ENCODE measurements around the gene MTG1.

DNA sequence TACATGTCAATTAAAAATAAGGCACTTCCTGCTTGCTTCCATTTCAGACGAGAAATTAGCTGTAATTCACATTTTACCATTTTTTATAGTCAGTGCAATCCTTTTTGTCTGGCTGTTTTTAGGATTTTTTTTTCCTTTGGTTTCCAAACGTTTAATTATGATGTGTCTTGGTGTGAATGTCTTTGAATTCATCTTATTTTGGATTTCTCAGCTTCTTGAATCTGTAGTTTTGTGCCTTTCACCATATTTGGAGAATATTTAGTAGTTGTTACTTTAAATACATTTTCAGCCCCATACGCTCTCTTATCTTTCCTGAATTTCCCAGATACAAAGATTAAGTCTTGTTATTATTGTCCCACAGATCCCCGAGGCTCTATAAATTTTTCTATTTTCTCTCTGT is 57.4 kb downstream of the MTG1 start:
- TF ChIP-seq, protein P1, sequence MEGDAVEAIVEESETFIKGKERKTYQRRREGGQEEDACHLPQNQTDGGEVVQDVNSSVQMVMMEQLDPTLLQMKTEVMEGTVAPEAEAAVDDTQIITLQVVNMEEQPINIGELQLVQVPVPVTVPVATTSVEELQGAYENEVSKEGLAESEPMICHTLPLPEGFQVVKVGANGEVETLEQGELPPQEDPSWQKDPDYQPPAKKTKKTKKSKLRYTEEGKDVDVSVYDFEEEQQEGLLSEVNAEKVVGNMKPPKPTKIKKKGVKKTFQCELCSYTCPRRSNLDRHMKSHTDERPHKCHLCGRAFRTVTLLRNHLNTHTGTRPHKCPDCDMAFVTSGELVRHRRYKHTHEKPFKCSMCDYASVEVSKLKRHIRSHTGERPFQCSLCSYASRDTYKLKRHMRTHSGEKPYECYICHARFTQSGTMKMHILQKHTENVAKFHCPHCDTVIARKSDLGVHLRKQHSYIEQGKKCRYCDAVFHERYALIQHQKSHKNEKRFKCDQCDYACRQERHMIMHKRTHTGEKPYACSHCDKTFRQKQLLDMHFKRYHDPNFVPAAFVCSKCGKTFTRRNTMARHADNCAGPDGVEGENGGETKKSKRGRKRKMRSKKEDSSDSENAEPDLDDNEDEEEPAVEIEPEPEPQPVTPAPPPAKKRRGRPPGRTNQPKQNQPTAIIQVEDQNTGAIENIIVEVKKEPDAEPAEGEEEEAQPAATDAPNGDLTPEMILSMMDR (optimal IDR thresholded peaks at IDR 0.05 in 1 of 3, IDR thresholded peaks at IDR 0.05 in 1 of 3, conservative IDR thresholded peaks at IDR 0.05 in 1 of 3; ENCODE audit: extremely low read depth in 1 of 3, insufficient read depth in 2 of 3, low read length in 3 of 3): no peak
- TF ChIP-seq EZH2 (IDR thresholded peaks at IDR 0.05; ENCODE audit: low read length): no peak

All from keratinocyte (primary cell).